VCaP (cell line): ENCODE measurements around the gene NAPA.

Source experiments
- H3K27ac ChIP-seq: fragments of 450-650 bp; 2 replicates; pipeline ENCODE4 v1.5.1; 2017
- TF ChIP-seq, protein P1 (sequence below): fragments of 450-650 bp; conservative IDR thresholded peaks from 2 replicates; pipeline ENCODE4 v1.5.1; 2017; ENCODE audit warnings: mild to moderate bottlenecking, moderate library complexity

NAPA gene

DNA sequence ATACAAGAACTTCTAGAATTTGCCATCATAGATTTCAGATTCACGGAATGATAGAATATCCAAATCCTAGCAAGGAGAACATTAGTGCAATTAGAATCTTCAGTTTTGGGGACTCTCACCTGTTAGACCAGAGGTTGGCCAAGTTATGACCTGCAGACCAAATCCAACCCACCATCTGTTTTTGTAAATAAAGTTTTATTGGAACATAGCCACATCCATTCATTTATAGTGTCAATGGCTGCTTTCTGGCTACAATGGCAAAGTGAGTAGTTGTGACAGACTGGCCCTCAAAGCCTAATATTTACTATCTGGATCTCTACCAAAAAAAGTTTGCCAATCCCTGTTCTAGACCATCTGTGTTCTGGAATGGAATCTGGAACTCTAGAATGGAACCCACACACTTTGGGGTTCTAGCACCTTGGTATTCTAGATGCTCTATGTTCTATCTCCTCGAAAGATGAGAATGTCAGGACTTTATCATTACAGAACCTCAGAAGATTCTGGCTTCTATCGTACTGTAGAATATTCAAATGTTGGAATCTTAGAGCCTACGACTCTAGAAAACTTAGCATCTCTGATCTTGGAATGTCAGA, 33.3 kb downstream of the NAPA start:
- TF ChIP-seq, protein P1, sequence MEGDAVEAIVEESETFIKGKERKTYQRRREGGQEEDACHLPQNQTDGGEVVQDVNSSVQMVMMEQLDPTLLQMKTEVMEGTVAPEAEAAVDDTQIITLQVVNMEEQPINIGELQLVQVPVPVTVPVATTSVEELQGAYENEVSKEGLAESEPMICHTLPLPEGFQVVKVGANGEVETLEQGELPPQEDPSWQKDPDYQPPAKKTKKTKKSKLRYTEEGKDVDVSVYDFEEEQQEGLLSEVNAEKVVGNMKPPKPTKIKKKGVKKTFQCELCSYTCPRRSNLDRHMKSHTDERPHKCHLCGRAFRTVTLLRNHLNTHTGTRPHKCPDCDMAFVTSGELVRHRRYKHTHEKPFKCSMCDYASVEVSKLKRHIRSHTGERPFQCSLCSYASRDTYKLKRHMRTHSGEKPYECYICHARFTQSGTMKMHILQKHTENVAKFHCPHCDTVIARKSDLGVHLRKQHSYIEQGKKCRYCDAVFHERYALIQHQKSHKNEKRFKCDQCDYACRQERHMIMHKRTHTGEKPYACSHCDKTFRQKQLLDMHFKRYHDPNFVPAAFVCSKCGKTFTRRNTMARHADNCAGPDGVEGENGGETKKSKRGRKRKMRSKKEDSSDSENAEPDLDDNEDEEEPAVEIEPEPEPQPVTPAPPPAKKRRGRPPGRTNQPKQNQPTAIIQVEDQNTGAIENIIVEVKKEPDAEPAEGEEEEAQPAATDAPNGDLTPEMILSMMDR: no peak
- H3K27ac ChIP-seq: no peak overlapping the region

DNA sequence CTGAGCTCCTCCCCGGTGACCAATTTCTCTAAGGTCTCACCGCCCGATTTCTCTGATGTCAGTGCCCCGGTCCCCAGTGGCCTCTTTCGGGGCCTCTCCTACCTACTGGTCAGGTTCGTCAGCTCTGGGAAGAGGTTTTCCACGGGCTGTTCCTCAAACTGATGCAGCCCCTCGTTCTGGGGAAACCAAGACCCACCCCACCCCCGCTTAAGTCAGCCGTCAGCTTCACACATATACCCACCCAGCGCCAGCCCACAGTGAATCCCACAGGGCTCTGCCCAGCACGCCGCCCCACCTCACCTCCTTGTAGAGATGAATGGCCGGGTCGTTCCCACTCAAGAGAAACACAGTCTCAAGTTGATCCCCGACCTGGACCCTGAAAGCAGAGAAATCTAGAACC, 34.2 kb downstream of the NAPA start:
- no peak overlapping the region for H3K27ac ChIP-seq
- TF ChIP-seq, protein P1: no peak

DNA sequence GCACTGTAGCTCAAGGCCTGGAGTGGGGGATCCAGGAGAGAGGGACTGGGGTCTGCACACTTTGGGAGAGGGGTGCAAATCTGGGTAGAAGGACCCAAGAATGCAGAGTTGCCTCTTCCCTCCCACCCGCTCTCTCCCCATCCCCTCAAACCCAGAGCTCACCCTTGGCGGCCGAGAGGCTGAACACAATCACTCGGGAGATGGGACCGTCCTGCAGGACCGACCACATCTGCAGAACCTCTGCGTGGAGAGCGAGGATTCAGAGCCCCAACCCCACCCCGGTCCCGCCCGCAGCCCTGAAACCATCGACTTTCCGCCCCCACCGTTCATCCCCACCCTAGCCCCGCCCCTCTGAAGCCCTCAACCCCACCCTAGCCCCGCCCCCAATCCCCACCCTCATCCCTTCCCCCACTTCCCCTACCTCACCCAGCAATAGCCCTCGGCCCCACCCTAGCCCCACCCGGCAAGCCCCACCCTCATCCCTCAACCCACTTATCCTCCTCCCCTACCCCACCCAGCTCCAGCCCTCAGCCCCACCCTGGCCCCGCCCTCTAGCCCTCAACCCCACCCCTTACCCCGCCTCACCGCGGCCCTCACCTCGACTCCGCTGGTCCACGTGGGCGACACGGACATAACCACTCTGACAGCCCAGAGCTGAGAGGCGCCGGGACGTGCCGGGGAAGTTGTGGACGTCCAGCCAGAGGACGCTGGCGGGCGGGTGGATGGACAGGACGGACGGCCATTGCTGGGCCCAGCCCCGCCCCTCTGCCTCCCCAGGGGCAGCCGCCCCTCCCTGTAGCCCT, 35.0 kb downstream of the NAPA start:
- TF ChIP-seq, protein P1: no peak
- H3K27ac ChIP-seq: no peak overlapping the region

DNA sequence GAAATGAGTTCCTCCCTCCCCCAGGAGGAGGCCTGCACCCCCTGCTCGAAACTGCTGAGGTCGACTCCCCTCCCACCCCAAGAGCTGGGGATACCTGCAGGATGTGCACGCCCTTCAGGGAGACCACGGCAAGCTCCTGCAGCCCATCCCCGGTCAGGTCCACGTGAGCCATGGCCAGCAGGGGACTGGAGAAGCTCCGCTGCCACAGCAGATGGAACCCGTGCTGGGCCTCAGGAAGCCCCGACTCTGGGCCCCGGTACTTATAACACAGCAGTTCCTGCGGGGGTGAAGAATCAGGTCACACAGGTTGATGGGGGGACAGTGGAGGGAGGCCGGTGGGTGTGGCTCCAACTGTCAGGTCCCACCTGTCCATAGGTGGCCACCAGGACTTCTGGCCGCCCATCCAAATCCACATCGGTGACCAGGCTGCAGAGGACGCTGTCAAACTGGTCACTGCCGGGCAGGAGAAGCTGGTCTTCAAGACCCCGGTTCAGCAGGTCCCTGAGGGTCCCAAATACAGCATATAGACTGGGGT, 38.4 kb downstream of the NAPA start:
- no peak overlapping the region for H3K27ac ChIP-seq
- TF ChIP-seq, protein P1: no peak

DNA sequence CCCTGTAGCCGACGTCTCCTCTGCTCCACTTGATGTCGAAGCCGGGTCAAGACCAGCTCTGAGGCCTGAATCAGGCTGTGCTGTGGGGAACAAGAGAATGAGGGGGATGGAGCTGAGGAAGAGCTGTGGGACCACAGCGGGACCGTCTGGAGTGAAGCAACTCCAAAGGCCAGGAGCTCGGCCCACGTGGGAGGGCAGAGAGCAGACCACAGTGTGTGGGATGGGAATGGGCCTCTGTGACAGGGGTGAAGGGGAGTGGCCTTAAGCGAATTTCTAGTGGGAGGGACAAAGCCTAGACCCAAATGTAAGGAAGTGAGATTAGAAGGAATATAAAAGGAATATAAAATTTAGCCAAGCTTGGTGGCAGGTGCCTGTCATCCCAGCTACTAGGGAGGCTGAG, 39.4 kb downstream of the NAPA start:
- H3K27ac ChIP-seq: no peak overlapping the region
- TF ChIP-seq, protein P1: no peak

DNA sequence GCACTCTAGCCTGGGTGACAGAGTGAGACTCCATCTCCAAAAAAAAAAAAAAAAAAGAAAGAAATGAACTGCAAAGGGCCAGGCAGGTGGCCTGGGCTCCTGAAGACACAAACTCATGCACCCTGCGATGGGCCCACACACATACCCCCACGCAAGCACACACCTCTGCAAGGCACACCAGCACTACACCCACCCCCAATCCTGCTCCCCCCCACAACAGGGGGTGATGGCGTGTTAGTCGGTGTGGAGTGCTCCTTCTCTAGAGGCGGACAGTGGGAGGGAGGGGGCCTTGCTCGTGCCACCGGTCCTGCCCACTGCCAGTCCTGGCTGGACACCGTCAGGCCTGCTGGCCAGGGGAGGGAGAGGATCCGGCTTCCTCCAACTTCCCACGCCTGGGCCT, 41.5 kb downstream of the NAPA start:
- TF ChIP-seq, protein P1: no peak
- no peak overlapping the region for H3K27ac ChIP-seq

DNA sequence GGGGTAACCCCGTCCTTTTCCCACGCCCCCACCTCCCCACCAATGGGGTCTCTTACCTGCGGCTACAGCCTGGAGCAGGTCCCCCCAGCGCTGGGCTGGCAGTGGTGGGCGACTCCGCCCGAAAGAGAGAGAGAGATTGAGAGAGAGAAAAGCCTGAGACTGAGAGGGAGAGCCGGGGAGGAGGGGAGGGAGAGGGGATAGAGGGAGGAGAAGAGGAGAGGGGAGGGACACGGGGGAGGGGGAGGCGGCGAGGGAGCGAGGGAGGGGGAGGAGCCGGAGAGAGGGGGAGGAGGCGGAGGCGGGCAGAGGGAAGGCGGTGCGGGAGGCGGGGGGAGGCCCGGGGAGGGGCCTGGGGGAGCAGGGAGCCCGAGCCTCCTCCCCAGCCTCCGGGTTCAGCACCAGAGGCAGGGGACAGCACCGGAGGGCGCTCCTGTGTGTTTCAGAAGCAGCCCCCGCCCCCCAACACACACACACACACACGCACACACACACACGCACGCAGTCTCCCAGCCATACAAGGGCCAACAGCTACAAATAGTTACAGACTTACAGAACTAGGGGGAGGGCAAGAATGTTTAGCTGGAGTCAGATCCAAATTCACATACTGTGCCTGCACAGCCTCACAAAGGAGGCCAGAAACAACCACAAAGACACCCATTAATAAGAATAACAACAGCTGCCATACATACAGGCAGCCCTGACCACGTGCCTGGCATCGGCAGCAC, 43.0 kb downstream of the NAPA start, which contains the start of gene SLC8A2:
SLC8A2 (minus strand) TSS at position 161 of the 725 bp plus-strand sequence. CDS start 5,490 bp downstream, outside the sequence.
- H3K27ac ChIP-seq: peak within 1 kb of the TSS; percentile 57; the same call in 1 of the 2 replicates
- TF ChIP-seq, protein P1: no peak
